GM18907 (cell line): Measurements from ENCODE around the gene AP3B1.

Experiments
- ATAC-seq: cut with Tn5 transposase; IDR thresholded peaks from one replicate; pipeline ENCODE4 v1.9.1; 2021; ENCODE audit warnings: mild to moderate bottlenecking, moderate library complexity; ENCODE audit not compliant: unreplicated experiment

The AP3B1 gene

GRCh38 chr5:78289911-78290310, 4.6 kb downstream of the AP3B1 start:
- no peak for ATAC-seq

GRCh38 chr5:78288246-78288645, 6.3 kb downstream of the AP3B1 start:
- ATAC-seq = no peak

- ATAC-seq = no peak
These were observed 6.7 kb downstream of the AP3B1 start for GRCh38 chr5:78287833-78288232.

GRCh38 chr5:78287169-78287568, 7.3 kb downstream of the AP3B1 start:
- ATAC-seq = no peak

- ATAC-seq = no peak
These were observed 8.2 kb downstream of the AP3B1 start for GRCh38 chr5:78286290-78286689.

- ATAC-seq = no peak
These were observed 10.7 kb downstream of the AP3B1 start for GRCh38 chr5:78283802-78284201.

GRCh38 chr5:78283105-78283504, 11.4 kb downstream of the AP3B1 start:
- ATAC-seq = no peak

- ATAC-seq = no peak
These were observed 14.2 kb downstream of the AP3B1 start for GRCh38 chr5:78280261-78280660.

- ATAC-seq = no peak
These were observed 15.3 kb downstream of the AP3B1 start for GRCh38 chr5:78279194-78279593.

GRCh38 chr5:78277715-78278114, 16.8 kb downstream of the AP3B1 start:
- ATAC-seq = no peak

- no peak for ATAC-seq
These were observed 18.4 kb downstream of the AP3B1 start for GRCh38 chr5:78275998-78276543.

- ATAC-seq = no peak
These were observed 19.8 kb downstream of the AP3B1 start for GRCh38 chr5:78274540-78275197.

GRCh38 chr5:78273436-78273835, 21.1 kb downstream of the AP3B1 start:
- ATAC-seq = no peak

- no peak for ATAC-seq
These were observed 22.7 kb downstream of the AP3B1 start for GRCh38 chr5:78271766-78272165.

- no peak for ATAC-seq
These were observed 25.3 kb downstream of the AP3B1 start for GRCh38 chr5:78269088-78269703.

- no peak for ATAC-seq
These were observed 26.1 kb downstream of the AP3B1 start for GRCh38 chr5:78268356-78268755.

GRCh38 chr5:78265163-78265562, 29.3 kb downstream of the AP3B1 start:
- ATAC-seq = no peak

- ATAC-seq = no peak
These were observed 29.9 kb downstream of the AP3B1 start for GRCh38 chr5:78264600-78264999.

- no peak for ATAC-seq
These were observed 33.7 kb downstream of the AP3B1 start for GRCh38 chr5:78260771-78261170.

- ATAC-seq = no peak
These were observed 41.3 kb downstream of the AP3B1 start for GRCh38 chr5:78253201-78253600.

GRCh38 chr5:78252715-78253114, 41.8 kb downstream of the AP3B1 start:
- no peak for ATAC-seq

GRCh38 chr5:78251663-78252284, 42.7 kb downstream of the AP3B1 start:
- ATAC-seq = no peak
